ES-I3 (cell line): Measurements from ENCODE around the gene RDH13.
A peak's percentile ranks its signal among the peaks of the same experiment; 100 is the strongest.
"Not testable (repeated sequence)": the region's sequence is repeated elsewhere in the genome, so short reads cannot be mapped to it uniquely, and the experiment has no call there.

ENCODE experiments used
- H3K36me3 ChIP-seq: 2 replicates; pipeline ENCODE4 v1.6.1; 2013; ENCODE audit warnings: mild to moderate bottlenecking, low read length, control low read depth, moderate library complexity; ENCODE audit not compliant: insufficient read depth
- H3K4me1 ChIP-seq: 2 replicates; pipeline ENCODE4 v1.6.1; 2013; ENCODE audit warnings: mild to moderate bottlenecking, control low read depth, low read length; ENCODE audit not compliant: insufficient read depth
- H3K9ac ChIP-seq: 2 replicates; pipeline ENCODE4 v1.6.1; 2013; ENCODE audit warnings: low read depth, mild to moderate bottlenecking, low read length, moderate library complexity
- H3K9me3 ChIP-seq: 2 replicates; pipeline ENCODE4 v1.6.1; 2013; ENCODE audit warnings: mild to moderate bottlenecking, low read length, moderate library complexity; ENCODE audit not compliant: control insufficient read depth, insufficient read depth

RDH13 gene

DNA sequence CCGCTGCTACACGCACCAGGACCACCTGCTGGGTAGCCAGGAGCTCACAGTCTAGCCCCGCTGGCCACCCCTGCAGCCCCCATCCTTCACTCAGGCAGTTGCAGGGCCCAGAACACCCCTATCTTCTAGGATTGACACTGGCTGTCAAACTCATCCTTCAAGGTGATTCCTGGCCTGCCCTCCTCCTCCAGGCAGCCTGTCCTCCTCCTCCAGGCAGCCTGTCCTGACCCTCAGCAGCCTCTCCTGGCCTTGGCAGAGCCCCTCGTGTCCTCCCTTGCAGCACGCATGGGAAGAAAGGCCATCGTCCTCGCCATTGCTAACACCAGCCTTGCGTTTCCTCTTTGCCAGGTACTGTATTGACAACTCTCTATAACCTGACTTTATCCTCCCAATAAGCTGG lies 9.0 kb upstream of the RDH13 start:
- Histone ChIP-seq H3K9ac (no peak overlapping the region), H3K4me1 (peaks cover 9% of the 10 kb centered on the region; the same call in 1 of the 2 replicates), H3K9me3 (no peaks in the 10 kb centered on the region), H3K36me3 (no peaks in the 10 kb centered on the region)

DNA sequence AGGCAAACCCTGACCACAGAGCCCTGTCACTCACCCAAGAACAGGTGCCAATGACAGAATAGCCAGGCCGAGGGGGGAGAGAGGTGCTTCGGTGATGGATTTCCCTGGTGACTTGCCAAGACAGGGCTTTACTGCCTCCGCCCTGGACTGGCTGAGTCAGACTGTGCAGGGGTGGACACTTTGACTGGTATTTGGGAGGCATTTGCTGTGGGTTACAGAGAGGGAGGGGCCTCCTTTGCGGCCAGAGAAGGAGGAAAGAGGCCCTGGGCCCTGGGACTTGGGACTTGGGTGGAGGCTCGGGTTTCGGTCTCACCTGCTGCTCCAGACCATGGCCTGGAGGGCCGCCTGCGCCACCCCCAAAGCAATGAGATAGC lies 8.2 kb upstream of the RDH13 start:
- Histone ChIP-seq H3K9me3 (no peaks in the 10 kb centered on the region), H3K9ac (no peak overlapping the region), H3K36me3 (no peaks in the 10 kb centered on the region), H3K4me1 (peaks cover 5% of the 10 kb centered on the region; the same call in 1 of the 2 replicates)

DNA sequence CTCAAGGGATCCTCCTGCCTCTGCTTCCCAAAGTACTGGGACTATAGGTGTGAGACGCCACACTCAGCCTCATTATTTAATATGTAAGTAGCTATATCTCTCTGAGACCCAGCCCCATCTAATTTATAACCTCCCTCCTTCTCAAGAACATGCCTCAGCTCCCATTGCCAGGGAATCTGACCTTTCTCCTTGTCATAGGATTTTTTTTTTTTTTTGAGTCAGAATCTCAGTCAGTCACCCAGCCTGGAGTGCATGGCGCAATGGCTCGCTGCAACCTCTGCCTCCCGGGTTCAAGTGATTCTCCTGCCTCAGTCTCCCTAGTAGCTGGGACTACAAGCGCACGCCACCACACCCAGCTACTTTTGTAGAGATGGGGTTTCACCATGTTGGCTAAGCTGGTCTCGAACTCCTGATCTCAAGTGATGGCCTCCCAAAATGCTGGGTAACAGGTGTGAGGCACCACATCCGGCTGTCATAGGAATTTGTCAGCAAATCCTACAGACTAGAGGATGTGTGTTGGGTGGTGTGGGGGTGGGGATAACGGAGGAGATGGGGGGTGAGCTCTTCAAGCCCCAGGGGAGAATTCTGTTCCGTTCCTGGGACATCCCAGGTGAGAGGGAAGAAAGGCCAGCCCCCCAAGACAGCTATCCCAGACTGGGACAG lies 7.6 kb upstream of the RDH13 start:
- peaks cover 5% of the 10 kb centered on the region; the same call in 1 of the 2 replicates for H3K4me1 ChIP-seq
- no peak overlapping the region for H3K9ac ChIP-seq
- no peaks in the 10 kb centered on the region for H3K36me3 ChIP-seq
- no peaks in the 10 kb centered on the region for H3K9me3 ChIP-seq

DNA sequence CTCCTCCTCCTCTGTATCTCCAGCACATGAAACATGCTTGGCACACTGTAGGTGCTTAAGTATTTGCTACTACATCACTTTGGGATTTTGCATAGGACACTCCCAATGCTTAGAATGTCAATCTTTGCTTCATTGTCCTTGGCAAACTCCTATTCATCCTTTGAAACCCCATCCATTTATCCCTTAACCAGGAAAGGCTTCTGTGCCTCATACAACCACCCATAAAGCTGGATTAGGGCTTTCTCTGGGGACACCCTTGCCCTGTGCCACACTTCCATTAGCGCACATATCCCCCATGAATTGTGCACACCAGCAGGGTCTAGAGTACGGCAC lies 6.9 kb upstream of the RDH13 start:
- H3K4me1 ChIP-seq = no peaks in the 10 kb centered on the region; the same call in 1 of the 2 replicates
- no peaks in the 10 kb centered on the region for H3K9me3 ChIP-seq
- peak overlapping the region; percentile 57; the same call in 1 of the 2 replicates for H3K9ac ChIP-seq
- no peaks in the 10 kb centered on the region for H3K36me3 ChIP-seq

DNA sequence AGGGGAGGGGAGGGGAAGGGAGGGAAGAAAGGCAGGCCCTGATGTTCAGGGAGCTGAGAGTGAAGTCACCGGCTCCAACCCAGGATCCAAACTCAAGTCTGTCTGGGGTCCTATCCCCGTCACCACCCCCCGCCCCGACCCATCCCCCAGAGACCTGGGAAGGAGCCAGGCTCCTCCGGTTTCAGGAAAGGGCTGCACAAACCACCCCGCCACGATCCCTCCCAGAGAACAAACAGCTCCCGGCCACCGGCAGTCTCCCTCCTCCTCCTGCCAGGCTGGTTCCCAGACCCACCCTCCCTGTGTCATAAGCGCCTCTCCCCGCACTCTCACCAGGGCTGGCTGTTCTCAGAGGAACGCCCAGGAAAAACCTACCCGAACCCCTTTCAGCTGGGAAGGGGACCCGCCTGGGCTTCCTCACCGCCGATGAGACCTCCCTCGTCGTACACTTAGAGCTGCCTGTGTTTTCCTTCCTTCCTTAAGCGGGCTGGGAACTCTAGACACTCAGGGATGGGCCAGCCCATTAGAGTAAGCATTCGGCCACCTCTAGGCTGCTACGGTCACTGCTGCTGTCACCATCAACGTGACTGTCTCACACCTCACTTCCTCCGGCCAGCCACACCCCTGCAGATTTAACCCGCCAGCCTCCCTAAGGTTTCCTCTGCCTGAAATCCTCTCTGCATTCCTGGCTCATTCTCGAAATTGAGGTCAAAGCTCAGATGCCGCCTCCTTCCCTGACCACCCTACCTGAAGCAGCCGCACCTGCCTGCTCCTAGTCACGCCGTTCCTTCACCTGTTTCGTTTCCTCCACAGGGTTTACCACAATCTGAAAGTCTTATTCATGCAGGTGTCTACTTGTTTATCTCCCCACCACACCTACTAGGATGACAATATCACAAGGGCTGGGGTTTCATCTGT lies 6.3 kb upstream of the RDH13 start:
- H3K9me3 ChIP-seq = no peaks in the 10 kb centered on the region
- peak overlapping the region; percentile 57; the same call in 1 of the 2 replicates for H3K9ac ChIP-seq
- no peaks in the 10 kb centered on the region for H3K36me3 ChIP-seq
- no peaks in the 10 kb centered on the region; the same call in 1 of the 2 replicates for H3K4me1 ChIP-seq

DNA sequence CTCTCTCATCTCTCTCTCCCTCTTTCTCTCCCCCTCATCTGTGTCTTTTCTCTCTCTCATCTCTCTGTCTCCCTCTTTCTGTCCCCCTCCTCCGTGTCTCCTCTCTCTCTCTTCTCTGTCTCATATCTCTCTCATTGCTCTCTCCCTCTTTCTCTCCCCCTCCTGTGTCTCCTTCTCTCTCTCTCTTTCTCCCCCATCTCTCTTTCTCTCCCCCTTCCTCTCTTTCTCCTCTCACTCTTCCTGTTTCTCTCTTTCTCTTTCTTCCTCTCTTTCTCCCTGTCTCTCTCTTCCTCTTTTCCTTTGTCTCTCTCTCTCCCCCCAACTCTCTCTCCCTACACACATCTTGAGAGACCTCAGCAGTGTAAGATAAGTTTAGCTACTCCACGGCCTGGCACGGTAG lies 4.9 kb upstream of the RDH13 start:
- Histone ChIP-seq H3K36me3 (no peaks in the 10 kb centered on the region), H3K9me3 (no peaks in the 10 kb centered on the region), H3K4me1 (no peaks in the 10 kb centered on the region; the same call in 1 of the 2 replicates), H3K9ac (no peak overlapping the region)

DNA sequence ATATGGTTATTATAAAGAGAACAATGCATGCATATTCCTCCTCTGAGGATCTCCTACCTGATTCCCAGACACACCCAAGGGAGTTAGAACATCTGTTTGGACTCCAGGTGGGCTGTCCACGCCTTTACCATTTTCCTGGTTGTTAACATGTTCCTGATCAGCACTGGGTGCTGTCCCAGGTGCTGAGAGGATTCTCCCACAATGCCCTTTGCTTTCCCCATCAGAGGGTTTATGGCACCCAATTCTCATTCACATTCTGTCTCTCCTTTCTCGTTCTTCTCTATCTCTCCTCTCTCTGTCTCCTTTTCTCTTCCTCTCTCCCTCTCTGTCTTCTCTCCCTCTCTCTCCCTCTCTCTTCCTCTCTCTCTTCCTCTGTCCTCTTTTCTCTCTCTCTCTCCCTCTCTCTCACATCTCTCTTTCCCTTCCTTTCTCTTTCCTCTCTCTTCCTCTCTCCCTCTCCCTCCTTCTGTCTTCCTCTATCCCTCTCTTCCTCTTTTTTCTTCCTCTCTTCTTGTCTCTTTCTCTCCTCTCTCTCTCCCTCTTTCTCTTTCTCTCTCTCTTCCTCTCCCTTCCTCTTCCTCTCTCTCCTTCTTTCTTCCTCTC lies 3.3 kb upstream of the RDH13 start:
- H3K36me3 ChIP-seq = no peaks in the 10 kb centered on the region
- no peaks in the 10 kb centered on the region; the same call in 1 of the 2 replicates for H3K4me1 ChIP-seq
- H3K9me3 ChIP-seq = no peaks in the 10 kb centered on the region
- H3K9ac ChIP-seq = no peak overlapping the region

DNA sequence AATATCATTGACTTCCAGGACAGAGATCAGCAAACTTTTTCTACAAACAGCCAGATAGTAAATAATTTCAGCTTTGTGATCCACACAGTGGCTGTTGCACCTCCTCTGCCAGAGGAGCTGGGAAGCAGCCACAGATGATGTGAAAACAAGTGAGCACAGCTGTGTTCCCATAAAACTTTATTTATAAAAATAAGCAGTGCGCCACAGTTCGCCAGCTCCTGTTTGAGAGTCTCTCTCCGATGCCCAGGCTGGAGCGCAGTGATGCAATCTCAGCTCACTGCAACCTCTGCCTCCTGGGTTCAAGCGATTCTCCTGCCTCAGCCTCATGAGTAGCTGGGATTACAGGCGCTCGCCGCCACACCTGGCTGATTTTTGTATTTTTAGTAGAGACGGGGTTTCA lies 2.6 kb upstream of the RDH13 start:
- not testable (repeated sequence) for H3K4me1 ChIP-seq, H3K9ac ChIP-seq, H3K9me3 ChIP-seq, H3K36me3 ChIP-seq

DNA sequence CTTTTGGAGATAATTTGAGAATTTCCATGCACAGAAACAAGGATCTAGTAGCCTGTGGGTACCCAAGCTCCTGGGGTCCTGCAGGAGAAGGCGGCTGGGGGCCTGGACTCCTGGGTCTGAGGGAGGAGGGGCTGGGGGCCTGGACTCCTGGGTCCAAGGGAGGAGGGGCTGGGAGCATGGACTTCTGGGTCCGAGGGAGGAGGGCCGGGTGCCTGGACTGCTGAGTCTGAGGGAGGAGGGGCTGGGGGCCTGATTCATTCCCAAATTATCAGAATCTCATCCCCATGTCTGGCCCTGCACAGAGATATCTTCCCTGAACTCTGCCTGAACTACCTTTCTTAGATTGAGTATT lies 520 bp upstream of the RDH13 start:
- H3K36me3 ChIP-seq = no peaks in the 10 kb centered on the region
- H3K9me3 ChIP-seq = no peaks in the 10 kb centered on the region
- H3K9ac ChIP-seq = no peak overlapping the region; the same call in 1 of the 2 replicates
- no peaks in the 10 kb centered on the region for H3K4me1 ChIP-seq

DNA sequence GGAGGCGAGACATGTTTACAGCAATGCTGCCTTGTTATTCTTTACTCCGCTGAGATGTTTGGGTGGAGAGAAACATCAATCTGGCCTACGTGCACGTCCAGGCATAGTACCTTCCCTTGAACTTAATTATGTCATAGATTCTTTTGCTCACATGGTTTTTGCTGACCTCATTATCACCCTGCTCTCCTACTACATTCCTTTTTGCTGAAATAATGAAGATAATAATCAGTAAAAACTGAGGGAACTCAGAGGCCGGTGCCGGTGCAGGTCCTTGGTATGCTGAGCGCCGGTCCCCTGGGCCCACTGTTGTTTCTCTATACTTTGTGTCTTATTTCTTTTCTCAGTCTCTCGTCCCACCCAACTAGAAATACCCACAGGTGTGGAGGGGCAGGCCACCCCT lies 2.7 kb downstream of the RDH13 start:
- not testable (repeated sequence) for H3K36me3 ChIP-seq, H3K9me3 ChIP-seq, H3K4me1 ChIP-seq, H3K9ac ChIP-seq

DNA sequence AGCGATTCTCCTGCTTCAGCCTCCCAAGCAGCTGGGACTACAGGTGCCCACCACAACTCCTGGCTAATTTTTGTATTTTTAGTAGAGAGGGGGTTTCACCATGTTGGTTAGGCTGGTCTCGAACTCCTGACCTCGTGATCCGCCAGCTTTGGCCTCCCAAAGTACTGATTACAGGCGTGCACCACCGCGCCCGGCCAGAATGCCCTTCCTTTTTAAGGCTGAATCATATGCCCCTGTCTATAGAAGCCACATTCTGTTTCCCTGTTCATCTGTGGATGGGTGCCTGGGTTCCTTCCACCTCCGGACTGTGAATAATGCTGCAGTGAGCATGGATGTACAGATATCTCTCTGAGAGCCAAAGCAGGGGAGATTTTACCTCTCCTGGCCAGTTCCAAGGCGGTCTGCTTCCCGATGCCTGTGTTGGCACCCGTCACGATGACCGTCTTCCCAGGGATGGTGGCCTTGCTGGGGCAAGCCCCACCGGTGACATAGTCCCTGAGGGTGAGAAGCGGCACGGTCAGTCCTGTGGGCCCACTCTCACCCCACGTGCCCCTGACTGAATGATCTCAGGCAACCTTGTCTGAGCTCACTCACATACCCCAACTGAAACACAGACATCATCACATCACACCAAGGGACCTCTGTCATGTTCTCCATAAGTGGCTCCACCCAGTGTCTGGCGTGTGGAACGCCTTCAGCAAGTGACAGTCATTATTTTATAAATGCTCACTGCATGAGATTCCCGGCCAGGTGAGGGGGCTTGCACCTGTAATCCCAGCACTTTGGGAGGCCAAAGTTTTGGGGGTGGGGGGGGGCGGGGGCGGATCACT lies 4.0 kb downstream of the RDH13 start:
- Histone ChIP-seq H3K4me1 (no peaks in the 10 kb centered on the region), H3K9ac (no peak overlapping the region), H3K36me3 (0 out of 2 replicates have a peak, but pooled peaks cover 5% of the 10 kb centered on the region), H3K9me3 (no peaks in the 10 kb centered on the region)

DNA sequence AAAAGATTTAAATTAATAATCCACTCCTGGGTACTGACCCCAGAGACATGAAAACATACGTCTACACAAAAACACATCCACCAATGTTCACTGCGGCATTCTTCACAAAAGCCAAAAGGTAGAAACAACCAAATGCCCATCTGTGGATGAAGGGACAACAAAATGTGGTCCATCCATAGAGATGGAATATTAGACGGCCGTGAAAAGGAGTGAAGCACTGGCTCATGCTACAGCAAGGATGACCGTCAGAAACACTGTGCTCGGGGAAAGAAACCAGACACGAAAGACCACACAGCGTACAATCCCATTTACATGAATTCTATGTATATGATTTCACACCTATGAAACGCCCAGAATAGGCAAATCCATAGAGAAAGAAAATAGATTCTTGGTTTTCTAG lies 6.1 kb downstream of the RDH13 start:
- Histone ChIP-seq H3K9ac (no peak overlapping the region), H3K36me3 (0 out of 2 replicates have a peak, but pooled peaks cover 5% of the 10 kb centered on the region), H3K9me3 (no peaks in the 10 kb centered on the region), H3K4me1 (no peaks in the 10 kb centered on the region)

DNA sequence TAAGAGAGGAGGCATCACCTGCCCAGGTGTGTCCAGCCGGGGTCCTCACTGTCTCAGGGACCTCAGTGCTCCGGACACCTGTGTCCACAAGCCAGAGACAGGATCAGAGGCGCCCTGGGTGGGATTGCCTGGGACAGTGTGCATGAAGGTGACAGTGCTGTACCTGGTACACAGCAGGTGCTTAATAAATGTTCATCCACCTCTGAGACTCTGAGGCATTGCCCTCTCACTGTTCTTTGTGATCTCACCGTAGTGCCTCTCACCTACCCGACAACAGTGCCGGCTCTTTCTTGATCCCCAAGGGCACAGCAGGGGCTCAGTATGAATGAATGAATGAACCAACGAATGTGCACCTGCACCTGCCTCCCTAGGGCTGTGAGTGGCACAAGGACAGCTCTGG lies 9.2 kb downstream of the RDH13 start:
- H3K9ac ChIP-seq = no peak overlapping the region

More for the DNA sequence above, 9.2 kb downstream of the RDH13 start:
- Histone ChIP-seq H3K9me3 (no peaks in the 10 kb centered on the region), H3K36me3 (peaks cover 11% of the 10 kb centered on the region; the same call in 1 of the 2 replicates), H3K4me1 (no peaks in the 10 kb centered on the region)
